Measurements from ENCODE around the gene SLAMF1.
"Not testable (repeated sequence)": the region's sequence is repeated elsewhere in the genome, so short reads cannot be mapped to it uniquely, and the experiment has no call there.

SLAMF1 gene

DNA sequence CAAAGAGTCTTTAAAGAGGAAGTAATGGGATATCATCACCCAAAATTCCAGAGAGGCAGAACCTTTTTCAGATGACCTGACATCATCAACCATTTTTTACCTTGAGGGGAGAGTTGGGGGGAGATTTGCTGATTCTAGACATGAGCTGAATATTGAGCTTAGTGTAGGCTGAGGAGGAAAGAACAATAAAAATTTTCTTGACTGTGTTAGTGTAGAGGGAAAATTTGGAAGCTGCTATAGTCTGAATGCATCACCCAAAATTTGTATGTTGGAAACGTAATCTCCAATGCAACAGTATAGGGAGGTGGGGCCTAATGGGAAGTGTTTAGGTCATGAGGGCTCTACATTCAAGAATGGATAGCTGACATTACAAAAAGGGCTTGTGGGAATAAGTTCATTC is 49.8 kb downstream of the SLAMF1 start:
- ChIA-PET POLR2A (ENCODE audit: low non-redundant PET) (no interaction called here), CTCF (interaction anchor here (1.2 kb wide), 1 partner anchor 21 kb away, joined by 4 read pairs; no protein-coding TSS in a partner anchor)
- TF ChIP-seq, protein P1, sequence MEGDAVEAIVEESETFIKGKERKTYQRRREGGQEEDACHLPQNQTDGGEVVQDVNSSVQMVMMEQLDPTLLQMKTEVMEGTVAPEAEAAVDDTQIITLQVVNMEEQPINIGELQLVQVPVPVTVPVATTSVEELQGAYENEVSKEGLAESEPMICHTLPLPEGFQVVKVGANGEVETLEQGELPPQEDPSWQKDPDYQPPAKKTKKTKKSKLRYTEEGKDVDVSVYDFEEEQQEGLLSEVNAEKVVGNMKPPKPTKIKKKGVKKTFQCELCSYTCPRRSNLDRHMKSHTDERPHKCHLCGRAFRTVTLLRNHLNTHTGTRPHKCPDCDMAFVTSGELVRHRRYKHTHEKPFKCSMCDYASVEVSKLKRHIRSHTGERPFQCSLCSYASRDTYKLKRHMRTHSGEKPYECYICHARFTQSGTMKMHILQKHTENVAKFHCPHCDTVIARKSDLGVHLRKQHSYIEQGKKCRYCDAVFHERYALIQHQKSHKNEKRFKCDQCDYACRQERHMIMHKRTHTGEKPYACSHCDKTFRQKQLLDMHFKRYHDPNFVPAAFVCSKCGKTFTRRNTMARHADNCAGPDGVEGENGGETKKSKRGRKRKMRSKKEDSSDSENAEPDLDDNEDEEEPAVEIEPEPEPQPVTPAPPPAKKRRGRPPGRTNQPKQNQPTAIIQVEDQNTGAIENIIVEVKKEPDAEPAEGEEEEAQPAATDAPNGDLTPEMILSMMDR (conservative IDR thresholded peaks at IDR 0.05; ENCODE audit: low read depth): no peak

DNA sequence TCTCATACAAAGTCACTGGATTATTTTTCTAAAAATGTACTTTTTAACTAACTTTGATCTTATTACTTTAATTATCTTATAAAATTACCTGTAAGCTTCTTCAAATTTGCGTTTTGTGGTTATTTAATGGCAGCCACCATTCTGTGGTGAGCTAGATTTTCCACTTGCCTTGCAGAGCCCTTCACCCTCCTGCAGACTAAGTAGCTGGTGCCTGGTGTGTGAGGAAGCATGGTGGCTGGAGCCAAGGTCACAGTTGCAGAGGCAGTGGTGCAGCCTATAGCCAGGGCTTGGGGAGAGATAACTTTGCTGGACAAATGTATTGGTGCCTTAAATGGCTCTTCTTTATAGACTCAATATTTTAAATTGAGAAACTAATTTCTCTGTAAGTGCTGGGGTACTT is 56.4 kb downstream of the SLAMF1 start:
- ChIA-PET POLR2A (ENCODE audit: low non-redundant PET) (no interaction called here), CTCF (no interaction called here)
- H3K27ac ChIP-seq: no peak overlapping the region
- no peak for DNase-seq (ENCODE audit: low spot score)
- TF ChIP-seq, protein P1 (conservative IDR thresholded peaks at IDR 0.05; ENCODE audit: low read depth): no peak

More for the DNA sequence above, 49.8 kb downstream of the SLAMF1 start:
- no peak for DNase-seq (ENCODE audit: low spot score)
- H3K27ac ChIP-seq: no peak overlapping the region

DNA sequence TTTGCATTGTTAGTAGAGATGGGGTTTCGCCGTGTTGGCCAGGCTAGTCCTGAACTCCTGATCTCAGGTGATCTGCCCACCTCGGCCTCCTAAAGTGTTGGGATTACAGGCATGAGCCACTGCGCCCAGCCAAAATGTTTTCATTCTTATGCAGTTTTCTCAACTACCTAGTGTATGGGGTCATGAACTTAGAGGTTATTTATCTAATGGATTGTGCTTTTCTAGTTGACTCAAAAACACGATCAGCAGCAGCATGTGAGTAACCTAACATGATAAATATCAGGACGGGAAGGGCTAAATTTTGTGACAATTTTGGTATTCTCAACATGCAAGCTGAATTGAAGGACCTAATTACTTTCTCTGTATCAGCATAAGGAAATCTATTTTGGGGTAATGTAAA is 58.4 kb downstream of the SLAMF1 start:
- CTCF ChIA-PET: interaction anchor here (0.6 kb wide), 1 partner anchor 507 kb away, joined by 3 read pairs; the partner anchor contains the start of gene KCNJ9
- TF ChIP-seq, protein P1 (conservative IDR thresholded peaks at IDR 0.05; ENCODE audit: low read depth): no peak
- POLR2A ChIA-PET (ENCODE audit: low non-redundant PET): no interaction called here
- H3K27ac ChIP-seq: no peak overlapping the region
- no peak for DNase-seq (ENCODE audit: low spot score)

DNA sequence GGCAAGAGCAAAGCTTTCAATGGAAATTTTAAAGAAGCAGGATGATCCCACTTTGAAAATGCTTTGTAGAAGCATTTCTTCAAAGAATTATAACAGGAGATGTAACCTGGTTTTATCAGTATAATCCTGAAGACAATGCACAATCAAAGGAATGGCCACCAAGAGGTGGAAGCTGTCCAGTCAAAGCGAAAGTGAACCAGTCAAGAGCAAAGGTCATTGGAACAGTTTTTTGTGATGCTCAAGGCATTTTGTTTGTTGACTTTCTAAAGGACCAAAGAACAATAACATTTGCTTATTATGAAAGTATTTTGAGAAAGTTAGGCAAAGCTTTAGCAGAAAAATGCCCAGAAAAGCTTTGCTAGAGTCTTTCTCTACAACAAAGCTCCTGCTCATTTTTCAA is 62.1 kb downstream of the SLAMF1 start:
- H3K27ac ChIP-seq: no peak overlapping the region
- no peak for DNase-seq (ENCODE audit: low spot score)
- ChIA-PET CTCF (interaction anchor here (0.7 kb wide), 1 partner anchor 10 kb away, joined by 3 read pairs; no protein-coding TSS in a partner anchor), POLR2A (ENCODE audit: low non-redundant PET) (no interaction called here)
- TF ChIP-seq, protein P1 (conservative IDR thresholded peaks at IDR 0.05; ENCODE audit: low read depth): no peak

DNA sequence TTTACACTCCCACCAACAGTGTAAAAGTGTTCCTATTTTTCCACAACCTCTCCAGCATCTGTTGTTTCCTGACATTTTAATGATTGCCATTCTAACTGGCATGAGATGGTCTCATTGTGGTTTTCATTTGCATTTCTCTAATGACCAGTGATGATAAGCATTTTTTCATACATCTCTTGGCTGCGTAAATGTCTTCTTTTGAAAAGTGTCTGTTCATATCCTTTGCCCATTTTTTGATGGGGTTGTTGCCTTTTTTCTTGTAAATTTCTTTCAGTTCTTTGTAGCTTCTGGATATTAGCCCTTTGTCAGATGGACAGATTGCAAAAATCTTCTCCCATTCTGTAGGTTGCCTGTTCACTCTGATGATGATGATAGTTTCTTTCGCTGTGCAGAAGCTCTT is 63.9 kb downstream of the SLAMF1 start:
- H3K27ac ChIP-seq; CTCF ChIA-PET; POLR2A ChIA-PET (ENCODE audit: low non-redundant PET); DNase-seq (ENCODE audit: low spot score): not testable (repeated sequence)

DNA sequence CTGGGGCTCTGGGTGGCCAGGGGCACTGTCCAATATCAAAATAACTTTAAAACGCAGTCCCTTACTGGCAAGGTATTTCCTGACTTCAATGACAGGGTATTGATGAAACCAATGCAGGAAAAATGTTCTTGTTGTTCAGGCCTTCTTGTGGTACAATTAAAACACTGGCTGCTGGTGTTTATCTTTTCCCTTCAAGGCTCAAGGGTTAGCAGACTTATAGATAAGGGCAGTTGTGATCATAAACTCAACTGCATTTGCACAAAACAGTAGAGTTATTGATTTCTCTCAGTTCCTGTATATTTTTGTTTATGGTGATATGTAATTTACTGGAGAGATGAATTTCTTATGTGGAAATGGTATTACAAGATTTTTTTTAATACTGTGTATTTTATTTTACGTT is 64.9 kb downstream of the SLAMF1 start:
- no peak for DNase-seq (ENCODE audit: low spot score)
- TF ChIP-seq, protein P1 (conservative IDR thresholded peaks at IDR 0.05; ENCODE audit: low read depth): no peak
- ChIA-PET POLR2A (ENCODE audit: low non-redundant PET) (no interaction called here), CTCF (no interaction called here)
- no peak overlapping the region for H3K27ac ChIP-seq

DNA sequence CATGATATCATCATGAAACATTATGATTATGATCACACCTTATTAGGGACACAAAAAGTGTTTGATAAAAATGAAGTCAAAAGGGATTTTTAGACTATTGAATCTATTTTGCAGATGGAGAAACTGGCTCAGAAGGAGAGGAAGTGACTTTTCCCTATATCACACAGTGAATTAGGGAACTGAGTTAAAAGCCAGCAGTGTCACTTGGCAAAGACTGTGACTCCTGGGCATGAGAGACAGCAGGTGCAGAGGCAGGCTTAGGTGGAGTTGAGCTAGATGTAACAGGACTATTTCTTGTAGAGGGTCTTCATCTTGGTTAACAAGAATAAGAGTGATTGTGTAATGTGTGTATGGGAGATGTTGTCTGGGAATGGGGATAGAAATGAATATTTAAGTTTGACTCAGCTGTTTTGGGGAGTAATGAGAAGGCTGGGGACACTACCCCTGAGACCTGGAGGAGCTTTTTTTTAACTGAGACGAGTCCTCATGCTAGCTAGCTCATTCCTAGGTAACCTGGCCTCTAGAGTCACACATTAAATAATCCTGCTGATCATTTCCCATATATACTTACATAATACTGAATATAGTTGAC is 66.5 kb downstream of the SLAMF1 start:
- H3K27ac ChIP-seq: no peak overlapping the region
- ChIA-PET POLR2A (ENCODE audit: low non-redundant PET) (no interaction called here), CTCF (interaction anchor here (0.7 kb wide), 1 partner anchor 1424 kb away, joined by 4 read pairs; no protein-coding TSS in a partner anchor)
- TF ChIP-seq, protein P1 (conservative IDR thresholded peaks at IDR 0.05; ENCODE audit: low read depth): no peak
- no peak for DNase-seq (ENCODE audit: low spot score)

All from RWPE1 (cell line).